Effector memory CD8-positive, alpha-beta T cell (primary cell): ENCODE results near the gene TET2.

Experiments used
- ATAC-seq: fragments of 150-1000 bp; cut with Tn5 transposase; replicated peaks from 2 replicates; pipeline ENCODE4 v1.10.0; 2021; ENCODE audit warnings: mild to moderate bottlenecking, moderate library complexity
- DNase-seq, 3 experiments: peaks; one replicate each; pipeline ENCODE4 v3.0.0; 2021
- H3K27ac Mint-ChIP-seq, 2 donors: one replicate each; pipeline ENCODE4 v1.8.0; 2022; ENCODE audit warnings: mild to moderate bottlenecking in 2 of 2, mixed read lengths in 2 of 2, moderate library complexity in 2 of 2
- H3K27me3 Mint-ChIP-seq, 2 donors: one replicate each; pipeline ENCODE4 v1.8.0; 2022; ENCODE audit warnings: mixed read lengths in 2 of 2
- H3K36me3 Mint-ChIP-seq: one replicate; pipeline ENCODE4 v1.8.0; 2022; ENCODE audit warnings: mild to moderate bottlenecking, moderate library complexity, mixed read lengths; ENCODE audit not compliant: insufficient read depth
- H3K4me1 Mint-ChIP-seq, 2 donors: one replicate each; pipeline ENCODE4 v1.8.0; 2022; ENCODE audit warnings: low read depth in 2 of 2, mixed read lengths in 2 of 2
- H3K4me3 Mint-ChIP-seq, 2 donors: one replicate each; pipeline ENCODE4 v1.8.0; 2022; ENCODE audit warnings: mild to moderate bottlenecking in 2 of 2, mixed read lengths in 2 of 2, moderate library complexity in 2 of 2
- H3K9me3 Mint-ChIP-seq, 2 donors: one replicate each; pipeline ENCODE4 v1.8.0; 2022; ENCODE audit warnings: mixed read lengths in 2 of 2

TET2 gene

GRCh38 chr4:105306820-105307219 is 160.1 kb downstream of the TET2 start:
- DNase-seq = no peak
- Mint-ChIP-seq H3K36me3 (no peaks in the 10 kb centered on the region), H3K4me1 (peaks cover 5 to 6% of the 10 kb centered on the region in 2 donors)

DNA sequence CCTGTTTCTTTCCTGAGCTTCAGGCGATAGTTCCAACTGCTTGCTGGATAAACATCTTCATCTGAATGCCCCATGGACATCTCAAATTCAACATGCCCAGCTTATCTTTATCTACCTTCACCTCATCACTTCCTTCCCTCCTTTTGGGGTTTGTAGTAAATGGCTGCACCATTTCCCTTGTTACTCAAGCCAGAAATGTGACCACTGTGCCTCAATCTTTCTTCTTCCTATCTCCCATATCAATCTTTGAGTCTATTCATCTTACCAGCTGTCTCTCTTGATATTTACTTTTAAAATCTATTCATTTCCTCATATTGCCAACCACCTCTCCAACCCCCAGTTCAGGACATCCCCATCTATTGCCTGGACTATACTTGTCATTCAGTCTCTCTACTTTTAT is 171.8 kb downstream of the TET2 start:
- Mint-ChIP-seq H3K27me3 (no peaks in the 10 kb centered on the region), H3K4me1 (no peaks in the 10 kb centered on the region), H3K9me3 (peaks cover 0 to 6% of the 10 kb centered on the region in 2 donors), H3K36me3 (no peaks in the 10 kb centered on the region), H3K27ac (no peak overlapping the region), H3K4me3 (no peak overlapping the region)
- no peak for ATAC-seq
- no peak for DNase-seq

More at GRCh38 chr4:105306820-105307219, 160.1 kb downstream of the TET2 start:
- Mint-ChIP-seq H3K27ac (peak overlapping the region; percentile 14 to 47), H3K4me3 (peak overlapping the region in 1 of 2 donors; percentile 35), H3K9me3 (peaks cover 4 to 18% of the 10 kb centered on the region in 2 donors), H3K27me3 (no peaks in the 10 kb centered on the region)
- ATAC-seq = no peak

- H3K27ac Mint-ChIP-seq = no peak overlapping the region
- no peaks in the 10 kb centered on the region for H3K27me3 Mint-ChIP-seq
- DNase-seq (no peak), ATAC-seq (no peak)
- H3K36me3 Mint-ChIP-seq = no peaks in the 10 kb centered on the region
- peaks cover 0 to 2% of the 10 kb centered on the region in 2 donors for H3K9me3 Mint-ChIP-seq
- H3K4me1 Mint-ChIP-seq = no peaks in the 10 kb centered on the region
- H3K4me3 Mint-ChIP-seq = no peak overlapping the region
Measured at GRCh38 chr4:105327222-105327621, 180.5 kb downstream of the TET2 start.

- DNase-seq = no peak
- peaks cover 0 to 2% of the 10 kb centered on the region in 2 donors for H3K9me3 Mint-ChIP-seq
- no peak overlapping the region for H3K27ac Mint-ChIP-seq
- no peak for ATAC-seq
- no peaks in the 10 kb centered on the region for H3K4me1 Mint-ChIP-seq
- no peak overlapping the region for H3K4me3 Mint-ChIP-seq
- no peaks in the 10 kb centered on the region for H3K36me3 Mint-ChIP-seq
- no peaks in the 10 kb centered on the region for H3K27me3 Mint-ChIP-seq
Measured at GRCh38 chr4:105327956-105328355, 181.3 kb downstream of the TET2 start.

DNA sequence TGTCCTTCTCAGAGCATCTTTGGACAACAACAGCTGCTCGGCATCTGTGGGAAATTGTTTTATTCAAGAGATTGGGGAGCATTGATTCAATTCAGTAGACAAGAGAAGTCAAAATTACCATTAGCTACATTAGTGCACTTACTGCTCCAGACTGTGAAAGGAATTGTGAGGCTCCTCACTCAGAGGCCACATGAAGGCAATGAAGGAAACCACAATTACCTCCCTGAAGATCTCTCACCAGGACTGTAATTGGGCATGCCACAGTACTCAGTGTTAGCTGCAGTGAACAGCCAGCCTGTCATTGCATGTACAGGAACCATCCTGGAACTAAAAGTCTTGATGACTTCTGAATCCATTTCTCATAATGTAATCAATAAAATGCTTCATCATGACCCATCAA is 182.4 kb downstream of the TET2 start:
- DNase-seq (no peak), ATAC-seq (no peak)
- Mint-ChIP-seq H3K27me3 (no peaks in the 10 kb centered on the region), H3K9me3 (peaks cover 0 to 2% of the 10 kb centered on the region in 2 donors), H3K27ac (no peak overlapping the region), H3K4me1 (no peaks in the 10 kb centered on the region), H3K36me3 (no peaks in the 10 kb centered on the region), H3K4me3 (no peak overlapping the region)
